HG03439 (cell line): ENCODE measurements around the gene GNLY.
"Not testable (repeated sequence)": the region's sequence is repeated elsewhere in the genome, so short reads cannot be mapped to it uniquely, and the experiment has no call there.

Source experiments
- ATAC-seq: cut with Tn5 transposase; IDR thresholded peaks from one replicate; pipeline ENCODE4 v1.9.1; 2021; ENCODE audit warnings: mild to moderate bottlenecking, moderate library complexity; ENCODE audit not compliant: unreplicated experiment

The GNLY gene

DNA sequence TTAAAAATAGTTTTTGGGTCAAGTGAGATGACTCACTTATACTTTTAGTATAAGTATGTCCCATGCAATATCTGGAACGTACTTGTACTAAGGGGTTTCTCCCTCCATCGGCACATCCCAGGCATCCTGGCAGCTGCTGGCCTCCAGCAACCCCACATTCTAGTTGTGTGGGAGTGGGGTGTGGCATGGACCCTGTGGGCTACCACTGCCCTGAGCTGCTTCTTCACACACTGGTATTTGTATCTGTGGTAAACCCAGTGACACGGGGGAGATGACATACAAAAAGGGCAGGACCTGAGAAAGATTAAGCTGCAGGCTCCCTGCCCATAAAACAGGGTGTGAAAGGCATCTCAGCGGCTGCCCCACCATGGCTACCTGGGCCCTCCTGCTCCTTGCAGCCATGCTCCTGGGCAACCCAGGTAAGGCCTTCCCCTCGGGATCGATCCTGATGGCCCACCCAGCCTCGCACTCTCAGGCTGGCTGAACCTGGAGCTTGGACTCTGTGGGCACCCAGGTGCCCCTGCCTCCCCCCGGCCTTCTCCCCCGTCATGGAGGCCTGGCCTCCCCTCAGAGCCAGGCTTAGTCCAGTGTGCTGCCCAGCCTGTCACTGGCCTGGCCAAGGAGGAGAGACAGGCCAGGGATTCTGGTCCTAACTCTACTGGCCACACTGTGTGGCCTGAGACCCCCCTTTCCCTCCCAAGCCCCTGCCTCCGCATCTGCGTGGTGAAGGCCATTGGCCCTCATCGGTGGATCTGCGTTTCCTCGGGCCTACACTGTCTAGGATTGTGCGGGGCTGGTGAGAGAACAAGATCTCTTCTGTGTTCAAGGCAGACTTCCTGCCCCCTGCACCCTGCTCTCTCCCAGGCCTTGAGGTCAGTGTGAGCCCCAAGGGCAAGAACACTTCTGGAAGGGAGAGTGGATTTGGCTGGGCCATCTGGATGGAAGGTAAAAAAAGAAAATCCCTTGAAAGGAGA lies at the start of gene GNLY:
Gene GNLY (plus strand): TSS at position 307 of the 974 bp plus-strand sequence. CDS start 61 bp downstream, at position 368.
- no peak for ATAC-seq

DNA sequence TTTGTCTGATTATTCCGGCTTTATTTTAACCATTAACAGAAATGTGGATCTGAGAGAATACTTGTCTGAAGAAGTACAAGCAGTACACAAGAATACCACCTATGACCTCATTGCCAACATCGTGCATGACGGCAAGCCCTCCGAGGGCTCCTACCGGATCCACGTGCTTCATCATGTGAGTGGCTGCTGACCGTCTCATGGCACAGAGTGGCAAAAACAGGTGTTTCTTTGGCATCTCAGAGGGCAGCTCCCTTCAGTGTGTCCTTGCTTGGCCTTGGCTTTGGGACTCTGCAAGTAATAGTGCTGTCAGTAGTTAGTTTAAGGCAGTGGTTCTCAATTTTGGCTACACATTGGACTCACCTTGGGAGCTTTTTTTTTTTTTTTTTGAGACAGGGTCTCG lies 49.2 kb upstream of the GNLY start:
- no peak for ATAC-seq

DNA sequence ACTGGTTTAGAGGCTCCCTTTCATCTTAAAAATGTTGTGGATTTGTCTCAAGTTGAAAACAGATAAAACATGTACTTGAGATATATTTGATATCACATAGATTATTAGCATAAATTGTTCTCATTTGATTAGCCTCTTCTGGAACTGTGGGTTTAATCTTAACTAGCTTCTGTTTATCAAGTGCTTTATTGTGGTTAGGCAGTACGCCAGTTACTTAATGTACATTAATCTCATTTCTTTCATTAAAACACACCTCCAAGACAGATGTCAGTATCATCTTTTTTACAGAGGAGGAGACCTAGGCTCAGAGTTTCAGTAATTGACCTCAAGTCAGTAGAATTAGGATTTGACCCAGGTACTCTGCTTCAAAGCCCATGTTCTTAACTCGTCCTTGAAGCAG lies 48.0 kb upstream of the GNLY start:
- no peak for ATAC-seq

DNA sequence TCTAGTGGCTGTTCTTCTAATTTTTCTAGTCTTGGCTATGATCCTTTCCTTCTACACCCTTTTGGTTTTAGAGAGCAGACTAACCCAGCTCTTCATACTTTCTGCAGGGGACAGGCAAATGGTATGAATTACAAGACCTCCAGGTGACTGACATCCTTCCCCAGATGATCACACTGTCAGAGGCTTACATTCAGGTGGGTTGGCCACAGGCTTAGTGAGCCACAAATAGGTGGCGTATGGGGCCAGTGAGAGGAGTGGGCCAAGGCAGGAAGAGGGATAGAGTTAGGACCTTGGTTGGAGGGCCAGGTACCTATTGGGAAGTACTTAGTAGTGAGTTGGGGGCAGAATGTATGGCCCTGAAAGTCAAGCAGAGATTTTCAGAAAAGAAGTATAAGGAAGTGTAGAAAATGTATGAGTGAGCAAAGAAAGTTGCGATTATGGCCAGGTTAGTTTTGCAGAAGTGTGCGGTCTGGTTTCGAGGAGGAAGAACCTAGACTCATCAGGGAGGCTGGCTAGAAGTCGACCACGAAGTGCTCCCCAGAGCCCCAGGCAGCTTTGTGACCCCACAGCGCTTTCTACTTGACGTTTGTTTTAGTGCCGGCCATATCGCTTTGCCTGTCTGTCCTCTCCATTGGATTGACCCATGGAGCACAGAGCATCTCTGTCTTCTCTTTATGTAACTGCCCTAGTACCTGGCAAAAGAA lies 46.2 kb upstream of the GNLY start:
- ATAC-seq: no peak

DNA sequence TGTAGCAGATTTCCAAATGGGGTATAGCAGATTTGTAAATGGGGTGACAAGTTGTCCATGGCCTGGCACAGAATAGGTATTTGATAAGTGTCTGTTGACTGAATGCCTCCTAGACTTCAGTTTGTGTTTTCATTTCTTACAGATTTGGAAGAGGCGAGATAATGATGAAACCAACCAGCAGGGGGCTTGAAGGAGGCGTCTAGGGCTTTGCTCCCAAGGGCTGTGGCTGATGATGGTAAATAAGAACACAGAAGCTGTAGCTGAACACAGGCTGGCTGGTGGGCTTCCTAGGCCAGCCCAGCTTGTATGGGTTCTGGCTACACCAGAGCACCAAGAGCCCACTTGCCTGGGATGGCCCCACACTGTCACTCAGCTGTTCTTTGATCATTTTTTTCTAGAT lies 45.5 kb upstream of the GNLY start:
- no peak for ATAC-seq

DNA sequence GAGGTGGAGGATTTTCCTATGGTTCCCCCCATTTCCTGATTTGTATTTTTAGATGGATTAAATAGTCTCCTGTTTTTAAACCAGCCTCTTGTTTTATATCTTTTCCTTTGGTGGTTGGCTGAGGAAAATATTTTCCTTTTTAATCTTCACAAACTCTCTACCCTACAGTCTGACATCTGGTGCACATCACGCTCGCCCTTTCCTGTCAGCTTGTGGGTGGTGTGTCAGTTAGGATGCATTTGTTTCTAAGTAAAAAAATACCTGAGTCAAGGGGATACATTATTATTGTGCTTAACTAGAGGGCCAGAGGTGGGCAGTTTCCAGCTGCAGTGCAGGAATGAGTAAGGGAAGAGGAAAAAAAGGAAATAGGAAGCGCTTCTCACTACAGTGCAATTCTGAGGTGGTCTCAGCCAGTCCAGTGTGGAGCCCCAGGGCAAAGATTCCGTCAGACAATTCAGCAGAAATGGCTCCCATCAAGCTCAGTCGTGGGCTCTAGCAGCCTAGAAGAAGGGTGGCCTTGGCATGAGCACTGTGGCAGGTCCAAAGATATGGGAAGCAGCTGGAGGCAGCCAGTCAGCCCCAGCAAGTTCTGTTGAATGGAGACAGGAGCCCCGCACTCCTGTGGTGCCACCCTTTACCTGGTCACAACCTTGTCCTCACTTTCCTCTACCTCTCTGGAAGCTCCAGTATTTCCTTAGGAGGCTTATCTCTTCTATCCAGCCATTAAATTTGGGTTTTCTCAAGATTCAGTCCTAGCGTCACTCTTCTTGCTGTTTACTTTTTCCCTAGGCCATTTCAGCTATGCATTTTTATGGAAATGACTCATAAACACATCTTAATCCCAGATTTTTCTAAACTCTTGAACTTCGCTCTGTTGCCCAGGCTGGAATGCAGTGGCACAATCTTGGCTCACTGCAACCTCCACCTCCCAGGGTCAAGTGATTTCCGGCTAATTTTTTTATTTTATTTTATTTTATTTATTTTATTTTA lies 44.7 kb upstream of the GNLY start:
- no peak for ATAC-seq

DNA sequence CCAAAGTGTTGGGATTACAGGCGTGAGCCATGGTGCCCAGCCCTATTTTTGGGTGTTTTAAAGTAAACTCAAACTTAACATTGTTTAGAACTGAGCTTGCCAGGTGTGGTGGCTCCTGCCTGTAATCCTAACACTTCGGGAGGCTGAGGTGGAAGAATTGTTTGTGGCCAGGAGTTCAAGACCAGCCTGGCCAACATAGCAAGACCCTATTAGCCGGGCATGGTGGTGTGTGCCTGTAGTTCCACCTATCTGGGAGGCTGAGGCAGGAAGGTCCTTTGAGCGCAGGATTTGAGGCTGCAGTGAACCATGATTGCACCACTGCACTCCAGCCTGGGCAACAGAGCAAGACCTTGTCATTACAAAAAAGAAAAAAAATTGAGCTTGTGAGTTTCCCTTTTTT lies 43.7 kb upstream of the GNLY start:
- ATAC-seq: no peak

DNA sequence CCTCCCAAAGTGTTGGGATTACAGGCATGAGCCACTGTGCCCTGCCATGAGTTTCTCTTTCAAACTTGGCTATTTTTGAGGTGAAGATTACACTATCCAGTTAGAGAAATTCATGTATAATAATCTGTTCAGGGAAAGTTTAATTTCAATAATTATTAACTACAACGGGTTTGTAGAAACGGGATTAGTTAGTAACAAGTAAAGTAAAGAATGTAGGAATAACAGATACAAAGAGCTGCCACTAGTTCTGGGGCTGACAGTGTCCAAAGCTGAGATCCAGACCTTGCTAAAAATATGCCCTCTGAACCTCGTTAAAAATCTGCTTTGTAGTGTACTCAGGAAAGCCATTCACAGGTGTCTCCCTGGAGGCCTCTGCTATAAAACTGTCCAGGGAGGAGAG lies 43.1 kb upstream of the GNLY start:
- no peak for ATAC-seq

DNA sequence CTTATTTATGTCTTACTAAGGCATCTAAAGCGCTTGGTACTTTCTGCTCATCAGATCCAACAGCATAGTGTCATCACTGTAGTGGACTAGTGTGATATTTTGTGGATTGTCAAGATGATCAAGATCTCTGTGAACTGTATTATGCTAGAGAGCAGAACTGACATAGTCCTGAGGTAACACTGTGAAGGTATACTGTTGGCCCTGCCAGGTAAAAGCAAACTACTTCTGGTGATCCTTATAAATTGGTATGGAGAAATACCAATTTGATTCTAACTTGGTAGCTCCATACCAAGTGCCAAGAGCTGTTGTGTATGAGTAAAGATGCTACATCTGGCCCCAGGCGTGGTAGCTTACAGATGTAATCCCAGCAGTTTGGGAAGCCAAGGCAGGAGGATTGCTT lies 42.1 kb upstream of the GNLY start:
- ATAC-seq: no peak

DNA sequence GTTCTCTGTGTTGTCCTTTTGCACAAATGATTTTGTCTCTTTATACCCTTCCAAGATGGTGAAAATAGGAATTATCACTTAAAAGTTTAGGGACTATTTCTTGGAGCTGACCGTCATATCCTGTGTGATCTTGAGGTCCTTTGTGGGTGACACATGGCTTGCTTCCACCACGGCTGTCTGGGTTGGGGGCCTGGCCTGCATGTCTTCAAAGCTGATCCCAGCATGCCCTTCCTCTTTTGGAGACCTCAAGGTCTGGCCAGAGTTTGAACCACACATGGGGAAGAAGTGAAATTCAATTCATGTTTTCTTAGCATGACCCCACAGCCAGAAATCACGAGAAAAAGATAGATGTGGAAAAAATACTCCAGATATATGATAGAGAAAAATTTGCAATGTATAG lies 40.2 kb upstream of the GNLY start:
- no peak for ATAC-seq

DNA sequence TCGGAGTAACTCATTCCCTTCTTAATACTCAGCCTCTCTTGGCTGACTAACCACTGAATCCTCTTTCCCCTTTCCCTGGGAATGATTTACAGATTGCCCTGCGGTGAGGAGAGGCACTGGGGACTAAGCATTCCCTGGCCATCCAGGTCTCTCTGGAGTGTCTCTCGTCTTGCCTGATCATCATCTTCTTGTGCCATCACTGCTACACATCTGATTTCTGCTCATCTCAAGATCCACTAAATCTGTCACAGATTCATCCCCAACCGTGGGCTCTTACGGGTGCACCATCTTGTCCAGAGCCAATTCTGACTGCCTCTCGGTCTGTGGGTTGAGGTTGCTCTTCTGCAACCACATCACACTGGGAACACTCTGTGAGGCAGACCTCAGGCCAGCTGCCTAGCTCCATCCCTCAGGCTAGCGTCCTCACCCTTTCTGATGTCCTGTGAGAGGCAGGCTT lies 38.2 kb upstream of the GNLY start:
- ATAC-seq: no peak

DNA sequence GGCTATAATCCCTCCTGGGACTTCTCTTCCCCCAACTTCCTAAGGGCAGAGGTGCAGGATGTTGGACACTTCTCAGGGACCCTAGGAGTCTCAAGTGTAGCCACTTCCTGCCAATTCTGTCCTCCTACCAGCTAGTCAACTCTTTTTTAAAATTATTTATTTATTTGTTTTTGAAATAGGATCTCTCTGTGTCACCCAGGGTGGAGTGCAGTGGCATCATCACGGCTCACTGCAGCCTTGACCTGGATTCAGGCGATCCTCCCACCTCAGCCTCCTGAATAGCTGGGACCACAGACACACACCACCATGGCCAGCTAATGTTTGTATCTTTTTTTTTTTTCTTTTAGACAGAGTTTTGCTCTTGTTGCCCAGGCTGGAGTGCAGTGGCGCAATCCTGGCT lies 37.7 kb upstream of the GNLY start:
- no peak for ATAC-seq

DNA sequence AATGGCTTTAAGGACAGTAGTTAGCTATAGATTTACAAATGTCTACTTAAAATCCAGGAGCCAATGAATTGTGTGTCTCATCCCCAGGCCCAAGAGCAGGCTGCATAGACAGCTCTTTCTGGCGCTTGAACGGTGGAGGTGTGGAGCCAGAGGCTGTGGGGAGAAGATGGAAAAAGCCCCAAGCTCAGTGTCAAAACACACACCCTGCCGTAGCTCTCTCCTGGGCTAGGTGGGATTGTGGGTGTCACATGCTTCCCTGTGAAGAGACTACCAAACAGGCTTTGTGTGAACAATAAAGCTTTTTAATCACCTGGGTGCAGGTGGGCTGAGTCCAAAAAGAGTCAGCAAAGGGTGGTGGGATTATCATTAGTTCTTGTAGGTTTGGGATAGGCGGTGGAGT lies 36.8 kb upstream of the GNLY start:
- not testable (repeated sequence) for ATAC-seq

DNA sequence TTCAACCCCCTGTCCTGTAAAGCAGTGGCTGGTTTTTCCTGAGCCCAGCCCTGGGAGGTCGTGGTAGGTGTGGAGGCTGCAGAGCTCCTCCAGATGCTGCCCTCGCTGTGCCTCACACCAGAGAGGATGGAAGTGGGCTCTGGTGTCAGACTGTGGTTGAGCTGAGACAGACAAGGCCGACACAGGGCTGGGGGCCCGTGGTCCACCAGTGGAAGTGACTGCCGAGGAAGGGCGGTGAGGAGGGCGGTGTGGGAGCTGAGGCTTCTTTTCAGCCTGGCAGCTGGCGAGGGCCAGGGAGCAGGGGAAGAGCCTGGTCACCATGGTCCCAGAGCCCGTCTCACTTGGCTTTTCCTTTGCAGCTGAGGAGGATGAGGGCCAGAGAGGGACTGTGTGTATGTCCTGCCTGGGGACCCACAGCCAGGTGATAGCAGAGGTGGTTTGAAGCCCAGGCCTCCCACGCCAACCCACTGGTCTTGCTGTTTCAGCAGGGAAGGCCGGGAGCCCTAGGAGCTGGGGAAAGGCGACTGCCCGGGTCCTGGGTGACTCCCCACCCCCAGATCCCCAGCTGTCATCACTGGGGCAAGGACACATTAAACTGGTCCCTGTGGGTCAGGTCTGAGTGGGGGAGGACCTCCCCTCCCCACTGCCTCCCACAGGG lies 34.7 kb upstream of the GNLY start:
- no peak for ATAC-seq

DNA sequence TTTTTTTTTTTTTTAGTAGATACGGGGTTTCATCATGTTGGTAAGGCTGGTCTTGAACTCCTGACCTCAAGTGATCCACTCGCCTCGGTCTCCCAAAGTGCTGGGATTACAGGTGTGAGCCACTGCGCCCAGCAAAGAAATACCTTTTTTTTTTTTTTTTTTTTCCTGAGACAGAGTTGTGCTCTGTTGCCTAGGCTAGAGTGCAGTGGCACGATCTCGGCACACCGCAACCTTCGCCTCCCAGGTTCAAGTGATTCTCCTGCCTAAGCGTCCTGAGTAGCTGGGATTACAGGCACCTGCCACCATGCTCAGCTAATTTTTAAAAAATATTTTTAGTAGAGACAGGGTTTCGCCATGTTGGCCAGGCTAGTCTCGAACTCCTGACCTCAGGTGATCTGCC lies 33.9 kb upstream of the GNLY start:
- ATAC-seq: not testable (repeated sequence)

DNA sequence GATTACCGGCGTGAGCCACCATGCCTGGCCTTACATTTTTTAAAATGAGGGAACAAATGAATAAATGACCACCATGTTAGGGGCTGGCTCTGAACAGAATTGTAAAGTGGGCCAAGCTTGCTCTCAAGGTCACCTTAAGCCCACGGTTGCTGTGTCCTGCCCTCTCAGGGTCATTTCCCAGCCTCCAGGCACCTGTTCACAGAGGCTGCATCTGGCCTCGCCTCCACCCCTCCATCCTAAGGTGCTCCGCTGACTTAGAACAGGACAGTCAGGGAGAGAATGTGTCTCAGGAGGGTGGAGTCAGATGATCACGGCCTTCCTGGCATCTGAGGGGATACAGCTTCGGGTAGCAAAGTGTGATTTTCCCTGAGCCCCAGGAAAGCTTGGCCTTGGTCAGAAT lies 33.4 kb upstream of the GNLY start:
- no peak for ATAC-seq

DNA sequence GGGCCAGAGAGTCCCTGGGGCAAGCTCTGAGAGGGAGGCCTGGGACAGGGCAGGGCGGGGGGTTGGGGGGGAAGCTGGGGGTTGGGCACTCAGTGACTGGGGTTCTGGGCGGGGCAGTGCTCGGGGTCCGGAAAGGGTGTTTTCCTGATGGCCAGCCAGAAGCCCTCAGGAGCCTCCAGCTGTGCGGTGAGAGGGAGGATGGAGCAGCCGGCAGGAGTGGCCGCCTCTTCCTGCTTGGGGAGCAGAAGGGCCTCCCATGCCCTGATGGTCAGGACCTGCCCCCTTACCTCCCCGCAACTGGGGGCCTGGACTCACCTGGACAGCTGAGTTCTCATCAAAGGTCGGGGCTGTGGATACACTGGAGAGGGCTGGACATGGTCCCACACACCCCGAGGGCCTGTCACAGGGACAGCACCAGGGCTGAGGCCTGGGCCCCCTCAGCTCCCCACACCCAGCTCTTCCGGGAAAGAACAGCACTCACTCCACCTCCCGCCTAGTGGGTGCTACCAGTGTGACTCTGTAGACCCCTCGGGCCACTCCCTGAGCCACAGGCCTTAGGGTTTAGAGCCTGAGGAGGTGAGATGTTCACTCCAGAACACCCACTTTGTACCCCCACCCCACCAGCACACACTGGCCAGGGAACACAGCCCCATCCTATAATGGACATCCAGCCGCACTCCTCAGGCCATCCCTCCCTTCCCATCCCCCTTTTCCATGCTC lies 32.9 kb upstream of the GNLY start:
- ATAC-seq: no peak

DNA sequence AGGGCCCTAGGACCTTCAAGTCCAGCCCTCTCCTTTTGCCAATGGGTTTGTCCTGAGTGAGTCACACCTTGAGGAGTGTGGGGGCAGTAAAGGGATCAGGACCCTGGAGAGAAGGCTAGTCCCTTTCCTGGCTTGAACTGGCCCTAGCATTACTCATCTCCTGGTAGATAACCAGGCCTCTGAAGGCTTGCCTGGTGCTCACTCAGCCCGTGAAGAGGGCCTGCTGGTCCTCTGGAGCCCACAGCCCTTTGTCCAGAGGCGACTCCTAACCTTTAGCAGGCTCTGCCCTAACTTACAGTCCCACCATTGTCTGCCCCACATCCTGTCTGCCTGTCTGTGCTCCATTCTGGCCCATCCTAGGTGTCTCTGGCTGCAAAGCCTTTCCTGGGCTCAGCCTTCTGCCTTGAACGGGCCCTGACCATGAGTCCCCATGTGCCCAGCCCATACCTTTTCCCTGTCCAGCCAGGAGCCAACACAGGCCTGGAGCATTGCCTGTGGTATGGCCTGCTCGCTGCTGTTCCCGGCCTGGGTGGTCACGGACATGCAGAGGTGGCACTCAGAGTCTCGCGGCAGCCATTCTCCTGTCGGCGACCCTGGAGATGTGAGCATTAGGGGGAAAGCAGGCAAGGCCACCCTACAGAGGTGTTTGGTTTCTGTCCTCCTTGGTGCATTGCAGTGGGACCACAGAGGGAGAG lies 31.1 kb upstream of the GNLY start:
- ATAC-seq: no peak
